ENCODE results near the gene SRGAP1. TPM values are rescaled to one million over a fixed set of nuclear protein-coding genes. Genes with fewer than 3 reads are reported as not detected.

SRGAP1 gene
- total and polyA plus RNA-seq, 9 of the 15 experiments (the other 6 are each of a cell fraction or from before 2014, with no cell fraction given): 0.01 to 0.13 (median 0.04) TPM; not detected in 3

DNA sequence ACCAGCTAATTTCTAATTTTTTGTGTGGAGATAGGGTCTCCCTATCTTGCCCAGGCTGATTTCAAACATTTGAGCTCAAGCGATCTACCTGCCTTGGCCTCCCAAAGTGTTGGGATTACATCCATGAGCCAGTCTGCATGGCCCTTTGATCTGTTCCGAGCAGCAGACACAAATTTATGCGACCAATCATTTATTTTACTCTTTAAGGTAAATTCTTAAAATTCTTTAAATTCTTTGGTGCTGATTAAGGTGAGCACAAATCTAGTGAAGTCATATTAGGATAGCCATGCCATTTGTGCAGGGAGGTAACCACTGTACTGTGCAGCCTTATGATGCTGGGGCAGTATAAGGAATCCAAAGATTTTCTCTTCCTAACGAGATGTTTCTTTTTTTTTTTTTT is 135.7 kb downstream of the SRGAP1 start:
- H3K27me3 ChIP-seq (ENCODE audit: control insufficient read depth in 2 of 2, insufficient read depth in 2 of 2, low read length in 2 of 2): peaks cover 0 to 4% of the 10 kb centered on the region in 2 experiments; a peak in 2 of 5 replicates
- FAIRE-seq (no peak), DNase-seq (ENCODE audit: extremely low read depth in 1 of 4, low spot score in 3 of 4) (no peak), ATAC-seq (no peak)
- in situ Hi-C loops (cut with MboI) (no loop called here), intact Hi-C loops (cut with micrococcal nuclease) (no loop called here)
- H3K9ac ChIP-seq (ENCODE audit: insufficient read depth in 1 of 2, low read depth in 2 of 2, low read length in 2 of 2): no peak overlapping the region
- H3K4me3 ChIP-seq: no peak overlapping the region
- POLR2A ChIA-PET: no interaction called here
- no peaks in the 10 kb centered on the region for H3K9me1 ChIP-seq (ENCODE audit: control insufficient read depth, insufficient read depth, low read length)
- WGBS (ENCODE audit: insufficient coverage, low coverage, missing lambda C conversion rate): 2% methylated on average over 4 of the region's 4 CpGs
- no peaks in the 10 kb centered on the region for H3K9me3 ChIP-seq (replicated peaks; ENCODE audit: control insufficient read depth, insufficient read depth, low read depth, low read length)
- TF ChIP-seq ZFPM2 (CRISPR knock-in tag; IDR thresholded peaks at IDR 0.05) (no peak), POLR2H (tag; IDR thresholded peaks at IDR 0.05; ENCODE audit: low read depth) (no peak), SAFB (IDR thresholded peaks at IDR 0.05; ENCODE audit: borderline replicate concordance, low read depth, low read length) (no peak), KDM5B (IDR thresholded peaks at IDR 0.05; ENCODE audit: insufficient replicate concordance, low read depth, low read length) (no peak), ZNF830 (CRISPR knock-in tag; IDR thresholded peaks at IDR 0.05) (no peak), MIER1 (IDR thresholded peaks at IDR 0.05; ENCODE audit: low read depth) (no peak)
- TF ChIP-seq, protein P1, sequence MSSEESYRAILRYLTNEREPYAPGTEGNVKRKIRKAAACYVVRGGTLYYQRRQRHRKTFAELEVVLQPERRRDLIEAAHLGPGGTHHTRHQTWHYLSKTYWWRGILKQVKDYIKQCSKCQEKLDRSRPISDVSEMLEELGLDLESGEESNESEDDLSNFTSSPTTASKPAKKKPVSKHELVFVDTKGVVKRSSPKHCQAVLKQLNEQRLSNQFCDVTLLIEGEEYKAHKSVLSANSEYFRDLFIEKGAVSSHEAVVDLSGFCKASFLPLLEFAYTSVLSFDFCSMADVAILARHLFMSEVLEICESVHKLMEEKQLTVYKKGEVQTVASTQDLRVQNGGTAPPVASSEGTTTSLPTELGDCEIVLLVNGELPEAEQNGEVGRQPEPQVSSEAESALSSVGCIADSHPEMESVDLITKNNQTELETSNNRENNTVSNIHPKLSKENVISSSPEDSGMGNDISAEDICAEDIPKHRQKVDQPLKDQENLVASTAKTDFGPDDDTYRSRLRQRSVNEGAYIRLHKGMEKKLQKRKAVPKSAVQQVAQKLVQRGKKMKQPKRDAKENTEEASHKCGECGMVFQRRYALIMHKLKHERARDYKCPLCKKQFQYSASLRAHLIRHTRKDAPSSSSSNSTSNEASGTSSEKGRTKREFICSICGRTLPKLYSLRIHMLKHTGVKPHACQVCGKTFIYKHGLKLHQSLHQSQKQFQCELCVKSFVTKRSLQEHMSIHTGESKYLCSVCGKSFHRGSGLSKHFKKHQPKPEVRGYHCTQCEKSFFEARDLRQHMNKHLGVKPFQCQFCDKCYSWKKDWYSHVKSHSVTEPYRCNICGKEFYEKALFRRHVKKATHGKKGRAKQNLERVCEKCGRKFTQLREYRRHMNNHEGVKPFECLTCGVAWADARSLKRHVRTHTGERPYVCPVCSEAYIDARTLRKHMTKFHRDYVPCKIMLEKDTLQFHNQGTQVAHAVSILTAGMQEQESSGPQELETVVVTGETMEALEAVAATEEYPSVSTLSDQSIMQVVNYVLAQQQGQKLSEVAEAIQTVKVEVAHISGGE (CRISPR knock-in tag; IDR thresholded peaks at IDR 0.05): no peak
- no peaks in the 10 kb centered on the region for H3K36me3 ChIP-seq (ENCODE audit: control insufficient read depth, insufficient read depth, low read length)
- CTCF ChIA-PET (ENCODE audit: low intra/inter-chr PET ratio): no interaction called here
- H2AFZ ChIP-seq (ENCODE audit: low read depth, low read length): no peak overlapping the region
- no peaks in the 10 kb centered on the region for H3K79me2 ChIP-seq (ENCODE audit: control insufficient read depth, insufficient read depth, low read length)
- no peak overlapping the region for H3K4me2 ChIP-seq (ENCODE audit: insufficient read depth, low read length)
- BruUV-seq (replicated peaks): no TSS peak
- H4K20me1 ChIP-seq (replicated peaks; ENCODE audit: control insufficient read depth, insufficient read depth, low read length): no peaks in the 10 kb centered on the region
- no peaks in the 10 kb centered on the region for H3K4me1 ChIP-seq (replicated peaks in 1 of 2; ENCODE audit: control insufficient read depth in 2 of 2, insufficient read depth in 2 of 2, low read length in 2 of 2)
- no peak overlapping the region for H3K27ac ChIP-seq (ENCODE audit: extremely low read depth, low read depth, low read length)

All from K562 (cell line).